PC-9 (cell line): Measurements from ENCODE around the gene AKR7A2. TPM values are rescaled to one million over a fixed set of nuclear protein-coding genes. Genes with fewer than 3 reads are reported as not detected.

Experiments used
- BruUV-seq: library from RNA; stranded (reverse); fragments of 400-500 nt; replicated peaks from 2 replicates; lab custom pipeline; 2021; lab: Mats Ljungman, UMichigan
- CTCF ChIA-PET: fragments of 300-600 bp; sonication (Branson Sonifier 250); formaldehyde crosslinking; loops from one replicate; lab custom pipeline; 2022; ENCODE audit warnings: antibody characterized with exemption; lab: Charles Lee
- POLR2A ChIA-PET: fragments of 300-600 bp; sonication (Branson Sonifier 250); formaldehyde crosslinking; loops from one replicate; lab custom pipeline; 2022; ENCODE audit warnings: antibody characterized with exemption; ENCODE audit not compliant: unreplicated experiment; lab: Charles Lee
- DNase-seq, 2 experiments: peaks; one replicate each; pipeline versions ENCODE4 v3.0.0 to v3.0.0-alpha.2; 2015 to 2022; ENCODE audit warnings: mixed read lengths in 1 of 2
- H2AFZ ChIP-seq: fragments of 200-600 bp; sonication (generic); 2 replicates; pipeline ENCODE4 v1.8.1; 2017; ENCODE audit warnings: antibody characterized with exemption
- H3F3A ChIP-seq: fragments of 200-600 bp; sonication (generic); 2 replicates; pipeline ENCODE4 v1.8.1; 2017; ENCODE audit warnings: antibody characterized with exemption, mild to moderate bottlenecking, low read depth; ENCODE audit not compliant: insufficient read depth
- H3K27ac ChIP-seq: fragments of 200-600 bp; sonication (generic); 2 replicates; pipeline ENCODE4 v1.6.1; 2016; ENCODE audit warnings: mixed run types
- H3K27me3 ChIP-seq: fragments of 200-600 bp; sonication (generic); 2 replicates; pipeline ENCODE4 v1.6.1; 2016; ENCODE audit warnings: low read depth, mixed run types; ENCODE audit not compliant: insufficient read depth
- H3K36me3 ChIP-seq: fragments of 200-600 bp; sonication (generic); 2 replicates; pipeline ENCODE4 v1.6.1; 2016; ENCODE audit warnings: low read depth, mixed run types
- H3K4me1 ChIP-seq: fragments of 200-600 bp; sonication (generic); replicated peaks from 2 replicates; pipeline ENCODE4 v1.6.1; 2016; ENCODE audit warnings: mixed run types; ENCODE audit not compliant: insufficient read depth
- H3K4me2 ChIP-seq: fragments of 200-600 bp; sonication (generic); 2 replicates; pipeline ENCODE4 v1.6.1; 2017; ENCODE audit warnings: mixed run types
- H3K4me3 ChIP-seq: fragments of 200-600 bp; sonication (generic); 2 replicates; pipeline ENCODE4 v1.6.1; 2016; ENCODE audit warnings: mixed run types
- H3K79me2 ChIP-seq: fragments of 200-600 bp; sonication (generic); 2 replicates; pipeline ENCODE4 v1.6.1; 2017; ENCODE audit warnings: low read depth, mixed run types
- H3K9me2 ChIP-seq: fragments of 200-600 bp; sonication (generic); 2 replicates; pipeline ENCODE4 v1.8.1; 2017; ENCODE audit warnings: mild to moderate bottlenecking; ENCODE audit not compliant: insufficient read depth
- H3K9me3 ChIP-seq: fragments of 200-600 bp; sonication (generic); 2 replicates; pipeline ENCODE4 v1.8.1; 2016; ENCODE audit warnings: low read depth; ENCODE audit not compliant: insufficient read depth
- H4K20me1 ChIP-seq: fragments of 200-600 bp; sonication (generic); 2 replicates; pipeline ENCODE4 v1.8.1; 2017; ENCODE audit not compliant: insufficient read depth
- CTCF ChIP-seq: fragments of 200-600 bp; sonication (generic); conservative IDR thresholded peaks from 2 replicates; pipeline ENCODE4 v1.6.1; 2017; ENCODE audit warnings: mixed run types, antibody characterized with exemption, mild to moderate bottlenecking, moderate library complexity
- EZH2 ChIP-seq: fragments of 200-600 bp; sonication (generic); IDR thresholded peaks from 2 replicates; pipeline ENCODE4 v1.8.0; 2017; ENCODE audit warnings: antibody characterized with exemption, low read depth
- intact Hi-C: fragments of 100-400 bp; cut with micrococcal nuclease; formaldehyde crosslinking; loops from one replicate; pipeline ENCODE4 v1.10.0; 2022; ENCODE audit not compliant: unreplicated experiment
- total RNA-seq: library from RNA; stranded (reverse); gene quantifications from 2 replicates; pipeline ENCODE4 v1.2.3, GENCODE V29; 2021

Gene AKR7A2
- total RNA-seq, 1 experiment from 2014 or later = 79.6 TPM

- no peak for DNase-seq
- BruUV-seq = no TSS peak
- TF ChIP-seq EZH2 = no peak
- no peak for TF ChIP-seq CTCF
- H3K9me2 ChIP-seq = no peaks in the 10 kb centered on the region
- no peaks in the 10 kb centered on the region; the same call in 1 of the 2 replicates for H4K20me1 ChIP-seq
- no peaks in the 10 kb centered on the region; the same call in 1 of the 2 replicates for H3K4me1 ChIP-seq
- no peaks in the 10 kb centered on the region for H3K79me2 ChIP-seq
- no peaks in the 10 kb centered on the region for H3K36me3 ChIP-seq
- H3F3A ChIP-seq = peaks cover 4% of the 10 kb centered on the region; the same call in 1 of the 2 replicates
- ChIA-PET CTCF (no interaction called here), POLR2A (interaction anchor here (0.5 kb wide), 1 partner anchor 30 kb away, joined by 3 read pairs; no protein-coding TSS in a partner anchor)
- H3K27ac ChIP-seq = no peak overlapping the region
- H3K4me3 ChIP-seq = no peak overlapping the region
- intact Hi-C loops = loop anchor here (5.0 to 10.0 kb wide), 2 partner anchors 242 to 309 kb away; no protein-coding TSS in a partner anchor
- no peaks in the 10 kb centered on the region for H3K27me3 ChIP-seq
- no peaks in the 10 kb centered on the region for H3K9me3 ChIP-seq
- H2AFZ ChIP-seq = no peak overlapping the region
- H3K4me2 ChIP-seq = no peak overlapping the region
Observed at GRCh38 chr1:19342894-19343616, 31.1 kb upstream of the AKR7A2 start.

GRCh38 chr1:19342062-19342750, 30.3 kb upstream of the AKR7A2 start:
- Histone ChIP-seq H3K4me1 (no peaks in the 10 kb centered on the region; the same call in none of the 2 replicates), H3F3A (peaks cover 10% of the 10 kb centered on the region; the same call in 1 of the 2 replicates), H3K4me2 (no peak overlapping the region), H3K27ac (no peak overlapping the region), H3K36me3 (no peaks in the 10 kb centered on the region), H4K20me1 (no peaks in the 10 kb centered on the region; the same call in 1 of the 2 replicates), H3K79me2 (no peaks in the 10 kb centered on the region), H2AFZ (no peak overlapping the region), H3K4me3 (no peak overlapping the region), H3K27me3 (no peaks in the 10 kb centered on the region), H3K9me2 (no peaks in the 10 kb centered on the region), H3K9me3 (no peaks in the 10 kb centered on the region)
- DNase-seq = no peak
- intact Hi-C loops = loop anchor here (5.0 to 10.0 kb wide), 2 partner anchors 243 to 310 kb away; no protein-coding TSS in a partner anchor
- POLR2A ChIA-PET = no interaction called here
- no peak for TF ChIP-seq CTCF
- TF ChIP-seq EZH2 = no peak
- BruUV-seq = no TSS peak
- CTCF ChIA-PET = interaction anchor here (0.7 kb wide), 2 partner anchors 32 to 56 kb away, joined by 3 read pairs; no protein-coding TSS in a partner anchor
